Stimulated activated CD4-positive, alpha-beta T cell treated with anti-CD3 and anti-CD28 coated beads, Interleukin-1b, Interleukin-23, amount 100 ng/mL, for 48 hours (primary cell): Measurements from ENCODE around the gene USF1.
"Not testable (repeated sequence)": the region's sequence is repeated elsewhere in the genome, so short reads cannot be mapped to it uniquely, and the experiment has no call there.

Experiments used
- DNase-seq: peaks from one replicate; pipeline ENCODE4 v3.0.0-alpha.2; 2020

USF1 gene

GRCh38 chr1:161076410-161076809 lies 30.6 kb upstream of the USF1 start:
- no peak for DNase-seq

DNA sequence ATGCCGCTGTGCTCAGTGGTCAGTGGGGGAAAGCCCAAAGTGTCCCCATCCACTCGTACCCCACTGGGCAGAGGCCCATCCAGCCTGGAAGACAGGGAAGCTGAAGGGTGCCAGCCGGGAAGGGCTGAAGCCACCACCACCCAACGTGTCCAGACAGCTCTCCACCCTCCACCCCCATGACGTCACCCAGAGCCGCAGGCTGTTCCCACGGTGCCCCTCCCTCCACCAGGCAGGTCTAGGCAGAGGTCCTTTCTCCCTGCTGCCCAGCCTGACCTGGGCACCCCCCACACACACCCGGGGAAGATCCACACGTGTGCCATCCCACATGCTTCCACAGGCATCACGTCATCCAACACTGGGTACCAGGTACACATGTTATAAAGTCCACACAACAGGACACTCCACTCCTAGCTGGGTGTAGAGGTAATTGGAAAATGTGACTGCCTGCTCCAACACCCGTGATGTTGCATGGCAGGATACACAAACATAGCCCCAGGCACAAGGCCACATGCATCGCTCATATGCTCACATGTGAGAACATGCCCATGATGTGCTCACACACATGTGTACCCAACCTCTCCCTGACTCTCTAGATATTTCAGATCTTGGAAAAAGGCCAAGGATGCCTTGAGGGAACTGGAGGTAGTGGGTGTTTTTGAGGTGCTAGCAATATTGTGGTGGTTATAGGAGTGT lies 29.0 kb upstream of the USF1 start:
- no peak for DNase-seq

- DNase-seq: no peak
Observed at GRCh38 chr1:161073474-161074121, 27.8 kb upstream of the USF1 start.

DNA sequence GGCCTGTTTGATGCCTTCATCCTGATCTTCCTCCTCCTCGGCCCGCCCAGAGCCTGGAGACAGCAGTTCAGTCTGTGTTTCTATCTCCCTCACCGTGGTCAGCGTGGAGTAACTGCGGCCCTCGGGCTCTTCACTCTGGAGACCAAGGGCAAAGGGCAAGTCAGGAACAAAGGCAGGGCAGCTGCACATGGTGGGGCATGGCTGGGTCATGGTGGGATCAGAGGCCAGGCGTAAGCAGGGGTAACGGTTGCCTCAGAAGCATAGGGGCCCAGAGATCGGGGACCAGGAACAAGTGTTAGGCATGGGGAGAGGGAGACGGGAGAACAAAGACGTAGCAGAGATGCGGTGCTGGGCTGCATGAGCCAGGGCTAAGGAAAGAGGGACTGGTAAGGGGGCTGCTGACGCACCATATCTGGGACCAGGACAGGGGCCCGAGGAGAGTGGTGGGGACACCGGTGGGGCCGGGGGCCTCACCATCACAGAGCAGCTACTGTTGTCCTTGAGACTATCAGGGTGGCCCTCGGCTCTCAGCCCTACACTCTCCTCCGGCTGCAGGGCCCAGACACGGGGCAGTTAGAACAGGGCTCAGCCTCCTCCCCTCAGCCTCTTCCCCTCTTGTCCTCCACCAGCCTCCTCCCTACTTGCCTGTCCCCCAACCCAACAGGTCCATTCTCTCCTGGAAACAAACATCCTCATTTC lies 27.1 kb upstream of the USF1 start:
- DNase-seq: no peak

- DNase-seq: peak; percentile 43
Observed at GRCh38 chr1:161071886-161072371, 26.2 kb upstream of the USF1 start.

DNA sequence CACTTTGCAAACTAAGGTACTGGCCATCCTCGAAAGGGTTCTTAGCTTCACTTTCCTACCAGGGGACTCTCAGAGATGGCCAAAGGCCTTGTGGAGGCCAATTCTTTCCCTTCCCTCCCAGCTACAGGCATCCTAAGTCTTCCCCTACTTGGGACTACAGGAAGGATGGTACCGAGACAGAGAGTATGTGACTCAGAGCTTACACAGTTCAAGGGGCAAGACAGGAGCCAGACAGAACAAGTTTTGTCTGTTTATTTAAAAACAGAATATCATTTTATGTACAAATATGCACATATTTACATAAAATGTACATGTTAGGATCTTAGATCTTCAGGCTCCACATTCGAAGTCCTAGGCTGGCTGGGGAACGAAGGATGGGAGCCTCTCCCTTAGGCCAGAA lies 25.0 kb upstream of the USF1 start:
- DNase-seq: no peak

DNA sequence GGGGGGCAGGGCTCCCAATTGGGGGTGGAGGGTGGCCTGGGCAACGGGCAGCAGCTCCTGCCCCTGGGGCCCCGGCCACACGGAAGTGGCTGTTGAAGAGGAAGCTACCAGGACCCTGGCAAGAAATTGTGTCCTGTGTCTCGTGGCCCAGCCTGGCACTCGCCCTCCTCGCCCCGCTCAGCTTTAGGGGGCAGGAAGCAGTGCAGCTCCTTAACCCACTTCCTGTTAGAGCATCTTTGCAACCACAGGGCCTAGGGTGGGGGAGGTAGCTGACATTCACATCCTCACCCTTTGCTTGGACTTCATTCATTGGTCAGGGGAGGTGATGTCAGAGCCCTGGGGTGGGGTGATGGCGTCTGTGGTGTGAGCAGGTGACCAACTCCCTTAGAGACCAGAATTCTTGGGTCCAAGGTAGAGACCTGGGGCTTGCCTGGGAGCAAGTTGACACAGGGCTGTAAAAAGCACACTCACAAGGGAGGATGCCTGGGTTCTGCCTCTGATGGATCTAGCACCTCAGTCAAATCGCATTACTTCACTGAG lies 24.0 kb upstream of the USF1 start, which contains the start of gene ARHGAP30:
TSS of gene ARHGAP30 (minus strand) at position 161 of the 540 bp plus-strand sequence. CDS start 267 bp downstream, outside the sequence.
- peak; percentile 89 for DNase-seq

DNA sequence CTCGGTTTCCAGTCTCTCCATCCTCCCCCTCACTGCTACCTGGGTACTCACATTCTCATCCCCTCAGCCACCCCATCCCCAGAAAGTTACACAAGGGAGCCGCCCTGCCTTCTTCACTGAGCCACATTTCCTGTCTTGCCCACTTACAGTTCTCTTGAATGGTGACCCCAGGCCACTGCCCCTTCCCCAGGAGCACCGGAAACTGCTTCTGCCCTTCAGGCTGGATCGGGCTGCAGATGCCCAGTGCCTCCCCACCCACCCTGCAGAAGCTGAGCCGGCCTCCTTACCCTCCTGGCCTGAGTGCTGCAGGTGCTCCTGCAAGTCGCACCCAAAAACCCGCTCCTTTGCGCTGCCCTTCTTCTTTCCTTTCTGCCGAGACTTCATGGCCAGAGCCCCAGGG lies 23.5 kb upstream of the USF1 start:
- DNase-seq: no peak

DNA sequence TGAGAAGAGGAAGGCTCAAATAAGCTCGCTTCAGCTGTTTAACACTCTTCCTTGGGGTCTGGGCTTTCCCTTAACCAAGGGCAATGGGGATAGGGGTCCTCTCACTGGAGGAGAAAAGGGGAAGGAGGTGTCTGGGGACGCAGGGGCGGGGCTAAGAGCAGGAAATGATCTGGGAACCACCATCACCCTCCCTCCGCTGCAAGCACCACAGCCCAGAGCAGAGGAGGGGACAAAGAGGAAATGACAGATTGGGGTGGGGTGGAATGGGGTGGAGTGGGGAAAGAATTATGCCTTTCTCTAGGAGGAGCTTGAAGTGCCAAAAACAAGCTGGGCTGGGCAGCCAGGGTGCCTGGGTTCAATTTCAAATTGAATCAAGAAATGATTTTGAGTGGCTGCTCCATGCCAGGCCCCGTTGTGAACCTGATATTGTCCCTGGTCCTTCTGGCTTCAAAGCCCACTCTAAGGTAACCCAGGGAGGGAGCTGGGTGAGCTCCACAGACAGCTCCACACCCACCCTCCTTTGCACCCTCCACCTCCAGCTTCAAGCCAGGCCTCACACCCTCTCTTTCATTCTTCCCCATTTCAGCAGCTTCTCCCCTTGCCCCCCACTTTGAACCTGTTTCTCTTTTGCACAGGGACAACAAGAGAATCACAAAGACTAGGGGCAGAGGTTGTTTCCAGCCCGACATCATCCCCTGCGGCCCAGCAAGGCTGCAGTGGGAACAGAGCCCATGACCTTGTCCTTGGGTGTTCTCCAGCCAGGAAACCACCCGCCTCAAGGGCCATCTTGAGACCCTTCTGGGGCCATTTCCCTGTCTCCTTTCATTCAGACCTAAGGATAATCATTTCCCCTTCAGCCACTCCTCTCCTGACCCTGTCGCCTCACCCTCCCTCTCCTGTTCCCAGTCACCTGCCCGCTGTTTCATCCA lies 22.8 kb upstream of the USF1 start:
- peak; percentile 79 for DNase-seq

GRCh38 chr1:161066694-161067093 lies 20.9 kb upstream of the USF1 start:
- DNase-seq: no peak

- DNase-seq: not testable (repeated sequence)
Observed at GRCh38 chr1:161065681-161066080, 19.9 kb upstream of the USF1 start.

DNA sequence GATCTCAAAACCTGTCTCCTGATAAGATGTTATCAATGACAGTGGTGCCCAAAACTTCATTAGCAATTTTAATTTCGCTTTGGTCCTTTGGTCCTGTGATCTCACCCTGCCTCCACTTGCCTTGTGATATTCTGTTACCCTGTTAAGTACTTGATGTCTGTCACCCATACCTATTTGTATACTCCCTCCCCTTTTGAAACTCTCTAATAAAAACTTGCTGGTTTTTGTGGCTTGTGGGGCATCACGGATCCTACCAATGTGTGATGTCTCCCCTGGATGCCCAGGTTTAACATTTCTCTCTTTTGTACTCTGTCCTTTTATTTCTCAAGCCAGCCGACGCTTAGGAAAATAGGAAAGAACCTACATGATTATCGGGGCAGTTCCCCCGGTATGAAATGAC lies 18.2 kb upstream of the USF1 start:
- DNase-seq: not testable (repeated sequence)

DNA sequence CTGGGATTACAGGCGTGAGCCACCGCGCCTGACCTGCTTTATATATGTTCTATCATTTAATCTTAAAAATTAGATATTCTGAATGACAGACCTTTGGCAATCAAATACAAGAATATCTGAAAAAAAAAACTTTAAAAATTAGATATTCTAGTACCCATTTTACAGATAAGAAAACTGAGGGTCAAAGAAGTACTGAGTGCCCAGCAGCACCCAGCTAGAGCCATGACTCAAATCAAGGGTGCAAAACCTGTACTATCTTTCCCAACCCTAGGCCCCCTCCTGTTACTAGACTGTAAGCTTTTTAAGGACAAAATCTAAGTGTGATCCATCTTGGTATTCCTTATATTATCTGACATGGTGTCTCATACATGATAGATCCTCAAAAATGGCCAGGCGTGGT lies 15.6 kb upstream of the USF1 start:
- DNase-seq: no peak

DNA sequence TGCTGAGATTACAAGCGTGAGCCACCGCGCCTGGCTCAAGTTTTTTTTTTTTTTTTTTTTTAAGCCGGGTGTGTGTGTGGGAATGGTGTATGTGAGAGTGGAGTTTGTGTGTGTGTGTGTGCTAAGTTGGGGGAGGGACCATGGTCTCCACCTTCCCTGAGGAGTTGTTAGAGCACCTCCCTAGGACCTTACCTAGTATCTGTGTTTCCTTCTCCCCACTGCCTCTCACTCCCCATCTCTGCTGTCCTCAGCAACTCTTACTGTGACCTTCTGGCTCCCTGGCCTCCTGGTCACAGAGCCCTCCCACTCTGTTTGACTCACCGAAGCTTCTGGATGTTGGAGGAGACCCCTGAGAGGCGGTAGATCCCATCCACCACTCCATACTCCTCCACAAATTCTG lies 13.5 kb upstream of the USF1 start:
- no peak for DNase-seq

- DNase-seq: no peak
Observed at GRCh38 chr1:161054805-161055204, 9.0 kb upstream of the USF1 start.

GRCh38 chr1:161054232-161054631 lies 8.5 kb upstream of the USF1 start:
- DNase-seq: no peak

DNA sequence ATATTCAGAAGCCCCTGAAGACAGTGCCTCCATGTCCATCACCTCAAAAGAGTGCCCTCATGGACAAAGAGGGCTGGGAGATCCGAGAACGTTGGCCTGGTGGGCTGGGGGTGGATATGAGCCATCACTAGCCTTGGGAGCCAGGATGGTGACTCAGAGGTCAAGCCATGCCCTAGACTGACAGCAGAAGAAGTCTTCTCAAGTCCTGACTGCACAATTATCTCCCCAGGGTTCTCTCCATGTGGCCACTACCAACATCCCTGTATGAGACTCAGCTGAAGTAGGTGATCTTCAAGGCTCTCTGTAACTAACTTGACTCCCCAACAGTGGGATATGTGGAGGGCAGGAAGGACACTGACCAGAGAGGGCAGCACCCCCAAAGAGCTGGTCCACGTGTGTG lies 7.1 kb upstream of the USF1 start:
- no peak for DNase-seq

DNA sequence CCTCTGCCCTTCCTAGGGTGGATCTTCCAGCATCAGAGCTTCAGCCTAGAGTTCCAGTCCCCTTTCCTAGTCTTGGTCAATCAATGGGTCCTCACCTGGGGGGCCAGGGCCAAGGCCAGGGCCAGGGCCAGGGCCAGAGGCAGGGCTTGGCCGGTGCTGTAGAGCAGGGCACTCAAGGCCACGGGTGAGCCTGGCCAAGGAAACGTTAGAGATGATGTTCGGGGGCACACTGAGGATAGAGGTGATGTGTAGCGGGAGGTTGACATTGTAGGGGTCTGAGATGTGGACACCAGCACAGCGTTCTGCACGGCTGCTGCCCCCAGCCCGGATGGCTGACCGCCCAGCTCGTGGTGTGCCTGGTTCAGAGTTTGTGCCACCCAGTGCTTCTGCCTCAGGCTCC lies 5.4 kb upstream of the USF1 start:
- DNase-seq: no peak

DNA sequence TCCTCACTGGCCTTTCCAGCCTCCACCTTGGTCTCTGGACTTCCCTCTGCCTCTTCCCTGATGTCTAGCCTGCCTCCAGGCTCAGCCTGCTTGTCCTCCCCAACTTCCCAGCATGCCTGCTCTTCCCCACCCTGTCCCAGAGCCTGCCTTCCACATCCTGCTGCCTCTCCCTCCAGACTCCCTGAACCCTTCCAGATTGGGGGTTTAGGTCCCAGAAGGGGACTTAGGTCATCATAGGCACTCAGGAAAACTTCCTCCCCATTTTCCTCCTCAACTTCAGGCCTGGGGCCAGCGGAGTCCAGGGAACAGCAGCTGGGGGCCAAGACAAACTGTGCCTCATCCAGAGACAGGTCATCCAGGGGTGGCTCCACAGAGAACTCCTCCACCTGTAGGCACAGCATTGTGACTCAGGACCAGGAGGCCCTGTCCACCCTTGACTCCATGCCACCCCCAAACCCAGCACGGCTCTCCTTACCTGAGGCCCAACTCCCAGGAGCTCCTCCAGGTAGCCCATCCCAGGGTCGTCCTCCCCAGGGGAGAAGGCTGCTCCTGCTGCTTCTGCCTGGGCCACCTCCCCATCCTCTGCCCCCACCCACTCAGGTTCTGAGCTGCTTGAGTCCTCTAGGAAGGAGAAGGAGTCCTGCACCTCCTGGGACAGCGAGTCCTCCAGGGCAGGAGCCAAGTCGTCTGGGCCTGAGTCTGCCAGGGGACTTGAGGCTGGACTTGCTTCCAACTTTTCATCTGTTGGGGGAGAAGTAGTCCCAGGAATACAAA lies 3.4 kb upstream of the USF1 start:
- DNase-seq: no peak

GRCh38 chr1:161047436-161048420 lies 2.0 kb upstream of the USF1 start:
- DNase-seq: no peak
